Loucy (cell line): ENCODE results near the gene KIAA0825.

Experiments used
- EZH2phosphoT487 ChIP-seq: fragments of 200-600 bp; IDR thresholded peaks from 2 replicates; pipeline ENCODE4 v1.6.1; 2018; ENCODE audit warnings: antibody characterized with exemption, mild to moderate bottlenecking, moderate library complexity, borderline replicate concordance
- TF ChIP-seq, protein P1 (sequence below): fragments of 200-600 bp; sonication (generic); conservative IDR thresholded peaks from 2 replicates; pipeline ENCODE4 v1.5.1; 2014; ENCODE audit warnings: mild to moderate bottlenecking, antibody characterized with exemption, low read length

DNA sequence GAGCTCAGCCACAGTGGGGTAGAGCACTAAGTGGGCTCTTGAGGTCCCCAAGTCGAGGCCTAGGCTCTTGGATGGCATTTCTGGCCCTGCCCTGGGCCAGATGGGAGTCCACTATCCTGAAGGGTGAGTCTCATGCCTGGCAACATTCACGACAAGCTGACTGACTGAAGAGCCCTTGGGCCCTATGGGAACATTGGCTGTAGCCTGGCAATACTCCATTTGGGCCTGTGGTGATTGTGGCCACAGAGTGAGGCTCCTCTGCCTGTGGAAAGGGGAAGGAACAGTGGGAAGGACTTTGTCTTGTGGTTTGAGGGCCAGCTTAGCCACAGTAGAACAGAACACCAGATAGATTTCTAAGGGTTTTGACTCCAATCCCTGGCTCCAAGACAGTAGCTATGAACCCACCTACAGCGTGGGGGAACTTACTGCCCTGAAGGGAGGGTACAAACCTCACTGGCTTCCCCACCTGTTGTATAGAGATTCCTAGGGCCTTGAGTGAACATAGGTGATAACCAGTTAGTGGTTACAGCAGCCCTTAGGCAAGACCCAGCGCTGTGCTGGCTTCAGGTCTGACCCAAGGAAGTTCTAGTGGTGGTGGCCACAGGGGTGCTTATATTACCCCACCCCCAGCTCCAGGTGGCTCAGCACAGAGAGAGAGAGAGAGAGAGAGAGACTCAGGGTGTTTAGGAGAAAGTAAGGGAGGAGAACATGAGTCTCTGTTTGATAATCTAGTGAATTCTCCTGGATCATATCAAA, 72.4 kb downstream of the KIAA0825 start:
- TF ChIP-seq, protein P1, sequence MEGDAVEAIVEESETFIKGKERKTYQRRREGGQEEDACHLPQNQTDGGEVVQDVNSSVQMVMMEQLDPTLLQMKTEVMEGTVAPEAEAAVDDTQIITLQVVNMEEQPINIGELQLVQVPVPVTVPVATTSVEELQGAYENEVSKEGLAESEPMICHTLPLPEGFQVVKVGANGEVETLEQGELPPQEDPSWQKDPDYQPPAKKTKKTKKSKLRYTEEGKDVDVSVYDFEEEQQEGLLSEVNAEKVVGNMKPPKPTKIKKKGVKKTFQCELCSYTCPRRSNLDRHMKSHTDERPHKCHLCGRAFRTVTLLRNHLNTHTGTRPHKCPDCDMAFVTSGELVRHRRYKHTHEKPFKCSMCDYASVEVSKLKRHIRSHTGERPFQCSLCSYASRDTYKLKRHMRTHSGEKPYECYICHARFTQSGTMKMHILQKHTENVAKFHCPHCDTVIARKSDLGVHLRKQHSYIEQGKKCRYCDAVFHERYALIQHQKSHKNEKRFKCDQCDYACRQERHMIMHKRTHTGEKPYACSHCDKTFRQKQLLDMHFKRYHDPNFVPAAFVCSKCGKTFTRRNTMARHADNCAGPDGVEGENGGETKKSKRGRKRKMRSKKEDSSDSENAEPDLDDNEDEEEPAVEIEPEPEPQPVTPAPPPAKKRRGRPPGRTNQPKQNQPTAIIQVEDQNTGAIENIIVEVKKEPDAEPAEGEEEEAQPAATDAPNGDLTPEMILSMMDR = no peak
- no peak for TF ChIP-seq EZH2phosphoT487
